Fibroblast of lung (primary cell): ENCODE results near the gene NATD1. TPM values are rescaled to one million over a fixed set of nuclear protein-coding genes. Genes with fewer than 3 reads are reported as not detected.
A peak's percentile ranks its signal among the peaks of the same experiment; 100 is the strongest.

Experiments used
- DNase-seq, 2 donors: peaks; one replicate each; pipeline versions ENCODE4 v3.0.0 to v3.0.0-alpha.2; 2010; ENCODE audit warnings: low read depth in 2 of 2
- H2AFZ ChIP-seq: 2 replicates; pipeline ENCODE4 v1.5.1; 2012; ENCODE audit warnings: low read length, control low read depth, inconsistent platforms
- H3K27ac ChIP-seq: 2 replicates; pipeline ENCODE4 v1.5.1; 2011; ENCODE audit warnings: low read length, control low read depth; ENCODE audit not compliant: insufficient read depth
- H3K27me3 ChIP-seq: 2 replicates; pipeline ENCODE4 v1.5.1; 2011; ENCODE audit warnings: mild to moderate bottlenecking, low read length; ENCODE audit not compliant: control insufficient read depth, insufficient read depth
- H3K36me3 ChIP-seq: 2 replicates; pipeline ENCODE4 v1.5.1; 2011; ENCODE audit warnings: low read length; ENCODE audit not compliant: control insufficient read depth, insufficient read depth
- H3K4me1 ChIP-seq: 2 replicates; pipeline ENCODE4 v1.5.1; 2011; ENCODE audit warnings: low read length; ENCODE audit not compliant: control insufficient read depth, insufficient read depth; ENCODE audit errors: extremely low read depth
- H3K4me2 ChIP-seq: 2 replicates; pipeline ENCODE4 v1.5.1; 2011; ENCODE audit warnings: low read length, control low read depth; ENCODE audit not compliant: insufficient read depth; ENCODE audit errors: extremely low read depth
- H3K4me3 ChIP-seq, 4 experiments: fragments of 200-600 bp in 1 of 4; sonication (generic) in 1 of 4; replicated peaks in 1 of 4; 2 replicates each; pipeline ENCODE4 v1.5.1; 2011 to 2016; ENCODE audit warnings: low read length in 4 of 4, low read depth in 3 of 4, mild to moderate bottlenecking in 3 of 4, control low read depth in 2 of 4, inconsistent platforms in 1 of 4, mixed read lengths in 1 of 4; ENCODE audit not compliant: insufficient read depth in 1 of 4; ENCODE audit errors: control extremely low read depth in 1 of 4
- H3K79me2 ChIP-seq: 2 replicates; pipeline ENCODE4 v1.5.1; 2012; ENCODE audit warnings: mild to moderate bottlenecking, low read length, inconsistent platforms; ENCODE audit not compliant: control insufficient read depth, insufficient read depth
- H3K9ac ChIP-seq: 2 replicates; pipeline ENCODE4 v1.5.1; 2011; ENCODE audit warnings: mild to moderate bottlenecking, low read length, control low read depth; ENCODE audit not compliant: insufficient read depth
- H3K9me3 ChIP-seq: 2 replicates; pipeline ENCODE4 v1.5.1; 2012; ENCODE audit warnings: low read depth, low read length; ENCODE audit not compliant: control insufficient read depth, insufficient read depth
- H4K20me1 ChIP-seq: 2 replicates; pipeline ENCODE4 v1.5.1; 2011; ENCODE audit warnings: low read length; ENCODE audit not compliant: control insufficient read depth, insufficient read depth; ENCODE audit errors: extremely low read depth
- CTCF ChIP-seq, 2 donors: IDR thresholded peaks in 1 of 2; conservative IDR thresholded peaks in 1 of 2; 1 replicate in 1 of 2; 2 replicates in 1 of 2; pipeline ENCODE4 v1.5.1; 2011 to 2012; ENCODE audit warnings: low read length in 2 of 2, control low read depth in 1 of 2, inconsistent platforms in 1 of 2, low read depth in 1 of 2, mild to moderate bottlenecking in 1 of 2
- EZH2 ChIP-seq: IDR thresholded peaks from 2 replicates; pipeline ENCODE4 v1.5.1; 2012; ENCODE audit warnings: low read length, control low read depth, mild to moderate bottlenecking; ENCODE audit errors: missing control alignments
- polyA minus RNA-seq: library from RNA; depleted of rRNA, polyadenylated mRNA; stranded (reverse); fragments of >200 nt; gene quantifications from 2 replicates; pipeline ENCODE4 v1.2.3, GENCODE V29; 2011; ENCODE audit warnings: low replicate concordance
- polyA plus RNA-seq, 2 donors: library from polyadenylated mRNA; depleted of rRNA in 1 of 2; stranded (reverse) in 1 of 2; unstranded in 1 of 2; fragments of >200 nt; gene quantifications; 2 replicates each; pipeline ENCODE4 v1.2.1, GENCODE V29; 2011 to 2012; ENCODE audit warnings: missing spikeins in 1 of 2
- total RNA-seq: library from RNA; depleted of rRNA; stranded (reverse); fragments of >200 nt; gene quantifications from 2 replicates; pipeline ENCODE4 v1.2.1, GENCODE V29; 2014

NATD1 gene
- total RNA-seq (3.9 and 9.2 TPM in 2 replicates), polyA plus RNA-seq (1.8 and 5.6 TPM in 2 replicates), polyA minus RNA-seq (4.4 and 14.5 TPM in 2 replicates)
- 2.7 and 9.6 TPM in 2 replicates for polyA plus RNA-seq (2012)

- Histone ChIP-seq H3K4me3 (peak within 1 kb of the TSS; percentile 54 to 68 (median 62)), H3K9ac (peak within 1 kb of the TSS; percentile 37), H2AFZ (peak within 1 kb of the TSS; percentile 90), H4K20me1 (no peaks in the 10 kb centered on the region), H3K27me3 (no peaks in the 10 kb centered on the region), H3K27ac (no peak within 1 kb of the TSS), H3K9me3 (no peaks in the 10 kb centered on the region), H3K36me3 (no peaks in the 10 kb centered on the region), H3K4me1 (peaks cover 4% of the 10 kb centered on the region), H3K79me2 (no peaks in the 10 kb centered on the region), H3K4me2 (peak within 1 kb of the TSS; percentile 90)
- DNase-seq = peak; percentile 80 to 84
- TF ChIP-seq EZH2 (no peak), CTCF (conservative IDR thresholded peaks at IDR 0.05 in 1 of 2, IDR thresholded peaks at IDR 0.05 in 1 of 2; ENCODE audit: low read depth in 1 of 2, low read length in 2 of 2) (no peak)
Measured at GRCh38 chr17:21252796-21253645, at the start of gene NATD1. NATD1 (minus strand) TSS chr17:21253410; CDS start chr17:21253264, 146 bp downstream.

- DNase-seq = no peak
- H3K27ac ChIP-seq = no peak overlapping the region
- H3K4me1 ChIP-seq = no peaks in the 10 kb centered on the region
- H3K9ac ChIP-seq = no peak overlapping the region
- H3K79me2 ChIP-seq = peaks cover 39% of the 10 kb centered on the region
- no peaks in the 10 kb centered on the region for H3K9me3 ChIP-seq
- peaks cover 40% of the 10 kb centered on the region for H3K36me3 ChIP-seq
- no peak overlapping the region for H3K4me3 ChIP-seq
- peaks cover 2% of the 10 kb centered on the region for H4K20me1 ChIP-seq
- no peak overlapping the region for H2AFZ ChIP-seq
- TF ChIP-seq CTCF (conservative IDR thresholded peaks at IDR 0.05 in 1 of 2, IDR thresholded peaks at IDR 0.05 in 1 of 2; ENCODE audit: low read depth in 1 of 2, low read length in 2 of 2) (no peak), EZH2 (no peak)
- no peak overlapping the region for H3K4me2 ChIP-seq
- no peaks in the 10 kb centered on the region for H3K27me3 ChIP-seq
Measured at GRCh38 chr17:21301593-21302550, 48.7 kb upstream of the NATD1 start.
